Stimulated activated naive CD8-positive, alpha-beta T cell treated with anti-CD3 and anti-CD28 coated beads, Interleukin-15, amount 100 ng/mL, for 72 hours (primary cell): ENCODE results near the gene SLC16A14.
A peak's percentile ranks its signal among the peaks of the same experiment; 100 is the strongest.

ENCODE experiments used
- ATAC-seq: fragments of 150-1000 bp; cut with Tn5 transposase; 2 replicates; pipeline ENCODE4 v1.10.0; 2021; ENCODE audit warnings: mild to moderate bottlenecking, moderate library complexity
- DNase-seq, 2 donors: peaks; one replicate each; pipeline ENCODE4 v3.0.0; 2021 to 2022
- H3K27ac Mint-ChIP-seq, 2 donors: one replicate each; pipeline ENCODE4 v1.8.0; 2022; ENCODE audit warnings: mild to moderate bottlenecking in 2 of 2, mixed read lengths in 2 of 2, moderate library complexity in 2 of 2
- H3K27me3 Mint-ChIP-seq: one replicate; pipeline ENCODE4 v1.8.0; 2022; ENCODE audit warnings: mixed read lengths
- H3K4me1 Mint-ChIP-seq: one replicate; pipeline ENCODE4 v1.8.0; 2022; ENCODE audit warnings: mild to moderate bottlenecking, mixed read lengths
- H3K4me3 Mint-ChIP-seq, 2 donors: one replicate each; pipeline ENCODE4 v1.8.0; 2022; ENCODE audit warnings: mild to moderate bottlenecking in 2 of 2, mixed read lengths in 2 of 2, moderate library complexity in 1 of 2
- H3K9me3 Mint-ChIP-seq, 2 donors: one replicate each; pipeline ENCODE4 v1.8.0; 2022; ENCODE audit warnings: mixed read lengths in 2 of 2

SLC16A14 gene

GRCh38 chr2:230000118-230000841 lies 68.4 kb downstream of the SLC16A14 start:
- H3K4me1 Mint-ChIP-seq, result peaks cover 5% of the 10 kb centered on the region
- H3K27ac Mint-ChIP-seq, result no peak overlapping the region
- H3K27me3 Mint-ChIP-seq, result no peaks in the 10 kb centered on the region
- H3K4me3 Mint-ChIP-seq, result no peak overlapping the region
- no peaks in the 10 kb centered on the region for H3K9me3 Mint-ChIP-seq
- ATAC-seq (peak; percentile 76), DNase-seq (peak in 1 of 2 donors; percentile 18)

GRCh38 chr2:229997565-229997964 lies 71.2 kb downstream of the SLC16A14 start:
- no peak overlapping the region for H3K4me3 Mint-ChIP-seq
- peaks cover 5% of the 10 kb centered on the region for H3K4me1 Mint-ChIP-seq
- no peak for ATAC-seq
- H3K9me3 Mint-ChIP-seq, result no peaks in the 10 kb centered on the region
- no peak overlapping the region for H3K27ac Mint-ChIP-seq
- no peaks in the 10 kb centered on the region for H3K27me3 Mint-ChIP-seq
- DNase-seq, result no peak

- DNase-seq (no peak), ATAC-seq (no peak)
- Mint-ChIP-seq H3K4me3 (no peak overlapping the region), H3K4me1 (peaks cover 5% of the 10 kb centered on the region), H3K27ac (no peak overlapping the region), H3K27me3 (no peaks in the 10 kb centered on the region), H3K9me3 (no peaks in the 10 kb centered on the region)
Observed at GRCh38 chr2:229996320-229996719, 72.4 kb downstream of the SLC16A14 start.

DNA sequence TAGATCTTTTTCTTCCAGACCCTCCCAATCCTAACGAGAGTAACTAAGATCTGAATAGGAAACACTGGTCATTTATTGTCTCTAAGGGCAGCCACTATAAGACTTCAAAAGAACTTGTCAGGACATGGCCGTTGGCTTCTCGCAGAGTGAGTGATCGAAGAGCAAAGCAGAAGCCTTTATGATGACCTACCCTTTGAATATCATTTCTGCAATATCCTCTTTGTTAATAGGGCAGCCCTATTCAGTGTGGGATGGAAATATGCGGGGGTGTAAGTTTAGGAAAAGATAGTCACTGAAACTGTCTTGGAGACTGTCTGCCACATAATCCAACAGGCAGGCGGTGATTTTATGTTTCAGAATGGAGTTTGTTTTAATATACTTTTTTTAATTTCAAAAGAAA lies 75.5 kb downstream of the SLC16A14 start:
- no peak overlapping the region for H3K27ac Mint-ChIP-seq
- no peaks in the 10 kb centered on the region for H3K4me1 Mint-ChIP-seq
- no peak for ATAC-seq
- no peaks in the 10 kb centered on the region for H3K27me3 Mint-ChIP-seq
- no peak overlapping the region for H3K4me3 Mint-ChIP-seq
- no peaks in the 10 kb centered on the region for H3K9me3 Mint-ChIP-seq
- DNase-seq, result no peak
